H9 (cell line): ENCODE results near the gene ALDH2. TPM values are rescaled to one million over a fixed set of nuclear protein-coding genes. Genes with fewer than 3 reads are reported as not detected.

Experiments used
- DNase-seq: peaks from one replicate; pipeline ENCODE4 v3.0.0-alpha.2; 2017
- H2AFZ ChIP-seq: one replicate; pipeline ENCODE4 v1.6.1; 2013; ENCODE audit warnings: mild to moderate bottlenecking, low read length, control low read depth, moderate library complexity
- H2AK5ac ChIP-seq: 2 replicates; pipeline ENCODE4 v1.6.1; 2013; ENCODE audit warnings: low read length, control low read depth, mixed read lengths; ENCODE audit not compliant: insufficient read length
- H2BK120ac ChIP-seq: one replicate; pipeline ENCODE4 v1.6.1; 2013; ENCODE audit warnings: low read depth, mild to moderate bottlenecking, low read length, control low read depth, inconsistent platforms; ENCODE audit not compliant: poor library complexity, severe bottlenecking
- H2BK12ac ChIP-seq: 2 replicates; pipeline ENCODE4 v1.6.1; 2013; ENCODE audit warnings: low read length, control low read depth, mixed read lengths, low read depth; ENCODE audit not compliant: insufficient read length
- H2BK15ac ChIP-seq: 2 replicates; pipeline ENCODE4 v1.6.1; 2013; ENCODE audit warnings: low read depth, low read length, control low read depth
- H2BK20ac ChIP-seq: one replicate; pipeline ENCODE4 v1.6.1; 2013; ENCODE audit warnings: low read depth, mild to moderate bottlenecking, low read length, control low read depth, inconsistent platforms; ENCODE audit not compliant: poor library complexity, severe bottlenecking
- H2BK5ac ChIP-seq: 2 replicates; pipeline ENCODE4 v1.6.1; 2013; ENCODE audit warnings: low read length, control low read depth, mixed read lengths; ENCODE audit not compliant: insufficient read length
- H3K14ac ChIP-seq: 2 replicates; pipeline ENCODE4 v1.6.1; 2013; ENCODE audit warnings: low read length, control low read depth; ENCODE audit not compliant: insufficient read depth
- H3K18ac ChIP-seq: 2 replicates; pipeline ENCODE4 v1.6.1; 2013; ENCODE audit warnings: low read depth, mild to moderate bottlenecking, mixed read lengths, low read length, control low read depth; ENCODE audit not compliant: insufficient read length
- H3K23ac ChIP-seq: 2 replicates; pipeline ENCODE4 v1.6.1; 2013; ENCODE audit warnings: low read length, control low read depth, mixed read lengths, low read depth; ENCODE audit not compliant: insufficient read length
- H3K23me2 ChIP-seq: 2 replicates; pipeline ENCODE4 v1.6.1; 2013; ENCODE audit warnings: low read depth, mild to moderate bottlenecking, mixed read lengths, low read length, control low read depth; ENCODE audit not compliant: insufficient read length, poor library complexity, severe bottlenecking
- H3K27ac ChIP-seq: 2 replicates; pipeline ENCODE4 v1.5.1; 2013; ENCODE audit warnings: low read length, control low read depth, mixed read lengths, low read depth; ENCODE audit not compliant: insufficient read length
- H3K27me3 ChIP-seq: 2 replicates; pipeline ENCODE4 v1.6.1; 2013; ENCODE audit warnings: low read length, control low read depth, inconsistent platforms; ENCODE audit not compliant: insufficient read depth
- H3K4ac ChIP-seq: 2 replicates; pipeline ENCODE4 v1.6.1; 2013; ENCODE audit warnings: low read depth, mild to moderate bottlenecking, control low read depth, inconsistent platforms, low read length, moderate library complexity
- H3K4me1 ChIP-seq: 2 replicates; pipeline ENCODE4 v1.6.1; 2013; ENCODE audit warnings: low read length, control low read depth, inconsistent platforms; ENCODE audit not compliant: insufficient read depth
- H3K4me2 ChIP-seq: 2 replicates; pipeline ENCODE4 v1.6.1; 2013; ENCODE audit warnings: low read length, control low read depth, mixed read lengths; ENCODE audit not compliant: insufficient read length, insufficient read depth
- H3K56ac ChIP-seq: 2 replicates; pipeline ENCODE4 v1.6.1; 2013; ENCODE audit warnings: low read depth, mild to moderate bottlenecking, mixed read lengths, low read length, control low read depth; ENCODE audit not compliant: insufficient read length
- H3K79me1 ChIP-seq: 2 replicates; pipeline ENCODE4 v1.6.1; 2013; ENCODE audit warnings: low read depth, mild to moderate bottlenecking, moderate library complexity, low read length, control low read depth, inconsistent platforms; ENCODE audit not compliant: insufficient read depth, poor library complexity, severe bottlenecking
- H3K79me2 ChIP-seq: 2 replicates; pipeline ENCODE4 v1.6.1; 2013; ENCODE audit warnings: low read length, control low read depth, inconsistent platforms; ENCODE audit not compliant: insufficient read depth
- H3K9ac ChIP-seq: 2 replicates; pipeline ENCODE4 v1.6.1; 2013; ENCODE audit warnings: low read length, control low read depth, mixed read lengths; ENCODE audit not compliant: insufficient read length; ENCODE audit errors: extremely low read depth
- H3K9me3 ChIP-seq: one replicate; pipeline ENCODE4 v1.6.1; 2013; ENCODE audit warnings: low read depth, low read length, inconsistent platforms; ENCODE audit not compliant: control insufficient read depth
- H3T11ph ChIP-seq: one replicate; pipeline ENCODE4 v1.6.1; 2013; ENCODE audit warnings: mild to moderate bottlenecking, low read length, control low read depth, inconsistent platforms
- H4K20me1 ChIP-seq: one replicate; pipeline ENCODE4 v1.6.1; 2013; ENCODE audit not compliant: control insufficient read depth, insufficient read length, insufficient read depth
- H4K5ac ChIP-seq: 2 replicates; pipeline ENCODE4 v1.6.1; 2013; ENCODE audit warnings: low read depth, mild to moderate bottlenecking, mixed read lengths, low read length, control low read depth; ENCODE audit not compliant: insufficient read length
- H4K8ac ChIP-seq: replicated peaks from 2 replicates; pipeline ENCODE4 v1.6.1; 2013; ENCODE audit warnings: low read length, control low read depth, mixed read lengths, low read depth; ENCODE audit not compliant: insufficient read length
- H4K91ac ChIP-seq: 2 replicates; pipeline ENCODE4 v1.6.1; 2013; ENCODE audit warnings: low read depth, mild to moderate bottlenecking, moderate library complexity, mixed read lengths, low read length, control low read depth; ENCODE audit not compliant: insufficient read length
- H3K27ac Mint-ChIP-seq, 3 experiments: 2 replicates in 2 of 3; 3 replicates in 1 of 3; pipeline ENCODE4 v1.8.0; 2020 to 2021; ENCODE audit warnings: mixed read lengths in 3 of 3, mild to moderate bottlenecking in 1 of 3, moderate library complexity in 1 of 3
- H3K27me3 Mint-ChIP-seq: 2 replicates; pipeline ENCODE4 v1.8.0; 2021; ENCODE audit warnings: low read depth, mild to moderate bottlenecking, moderate library complexity, mixed read lengths
- H3K36me3 Mint-ChIP-seq, 3 experiments: 2 replicates in 2 of 3; 3 replicates in 1 of 3; pipeline ENCODE4 v1.8.0; 2020 to 2021; ENCODE audit warnings: low read depth in 3 of 3, mixed read lengths in 3 of 3; ENCODE audit not compliant: insufficient read depth in 1 of 3
- H3K4me1 Mint-ChIP-seq, 2 experiments: 2 replicates each; pipeline ENCODE4 v1.8.0; 2020; ENCODE audit warnings: mixed read lengths in 2 of 2
- H3K4me3 Mint-ChIP-seq, 2 experiments: 2 replicates in 1 of 2; 3 replicates in 1 of 2; pipeline ENCODE4 v1.8.0; 2020 to 2021; ENCODE audit warnings: mild to moderate bottlenecking in 2 of 2, mixed read lengths in 2 of 2, moderate library complexity in 1 of 2
- H3K9me3 Mint-ChIP-seq, 2 experiments: 2 replicates in 1 of 2; 3 replicates in 1 of 2; pipeline ENCODE4 v1.8.0; 2020; ENCODE audit warnings: mild to moderate bottlenecking in 2 of 2, mixed read lengths in 2 of 2, moderate library complexity in 1 of 2
- WGBS: extraction: QIAGEN DNeasy Blood & Tissue Kit; methylation state at CpG from one replicate; pipeline ENCODE4 v1.1.7; 2013; ENCODE audit warnings: missing lambda C conversion rate, low lambda C conversion rate, mixed read lengths; ENCODE audit not compliant: insufficient read length; ENCODE audit errors: extremely low coverage; 5-methylcytosine and 5-hydroxymethylcytosine counted together
- total RNA-seq: library from RNA; stranded (reverse); gene quantifications from 2 replicates; pipeline ENCODE4 v1.2.1, GENCODE V29; 2021
- TF ChIP-seq, protein P1 (sequence below): fragments of 200-600 bp; sonication (generic); conservative IDR thresholded peaks from 3 replicates; pipeline ENCODE4 v1.8.0; 2021; ENCODE audit warnings: antibody characterized with exemption, mild to moderate bottlenecking

The ALDH2 gene
- total RNA-seq, 1 experiment from 2014 or later, result 44.0 TPM

DNA sequence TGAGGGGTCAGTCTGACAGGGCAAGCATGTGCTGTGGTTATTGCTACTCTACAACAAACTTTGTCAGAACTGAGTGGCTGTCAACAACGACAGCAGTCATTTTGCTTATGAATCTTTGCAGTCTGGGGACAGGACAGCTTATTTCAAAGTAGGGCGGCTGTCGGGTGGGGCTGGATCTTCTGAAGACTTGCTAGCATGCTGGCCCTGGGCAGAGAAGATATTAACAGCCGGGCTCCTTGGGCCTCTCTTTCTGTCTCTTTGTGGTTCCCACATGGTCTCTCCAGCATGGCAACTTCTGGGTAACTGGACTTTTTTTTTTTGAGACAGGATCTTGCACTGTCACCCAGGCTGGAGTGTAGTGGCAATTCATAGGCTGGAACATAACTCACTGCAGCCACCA is 33.9 kb upstream of the ALDH2 start:
- Mint-ChIP-seq H3K4me1 (peaks cover 3 to 4% of the 10 kb centered on the region in 2 experiments; a peak in 2 of 4 replicates), H3K36me3 (peaks cover 12 to 52% (median 42%) of the 10 kb centered on the region in 3 experiments), H3K9me3 (no peaks in the 10 kb centered on the region), H3K27me3 (no peaks in the 10 kb centered on the region), H3K27ac (no peak overlapping the region), H3K4me3 (no peak overlapping the region)
- Histone ChIP-seq H4K91ac (no peak overlapping the region), H3K9ac (no peak overlapping the region), H3K79me2 (no peaks in the 10 kb centered on the region), H2BK20ac (no peak overlapping the region), H2AK5ac (no peak overlapping the region), H2BK12ac (no peak overlapping the region), H3K56ac (no peak overlapping the region), H3K18ac (no peak overlapping the region), H3K4me1 (no peaks in the 10 kb centered on the region), H4K8ac (no peak overlapping the region), H2AFZ (no peak overlapping the region), H3K4ac (no peak overlapping the region), H3K14ac (no peak overlapping the region), H3T11ph (no peak overlapping the region), H2BK120ac (no peak overlapping the region), H4K5ac (no peak overlapping the region), H3K4me2 (no peak overlapping the region), H2BK5ac (no peak overlapping the region), H3K9me3 (no peaks in the 10 kb centered on the region), H2BK15ac (no peak overlapping the region), H4K20me1 (no peaks in the 10 kb centered on the region), H3K79me1 (no peaks in the 10 kb centered on the region), H3K27me3 (no peaks in the 10 kb centered on the region), H3K27ac (no peak overlapping the region), H3K23ac (no peak overlapping the region), H3K23me2 (no peaks in the 10 kb centered on the region)
- TF ChIP-seq, protein P1, sequence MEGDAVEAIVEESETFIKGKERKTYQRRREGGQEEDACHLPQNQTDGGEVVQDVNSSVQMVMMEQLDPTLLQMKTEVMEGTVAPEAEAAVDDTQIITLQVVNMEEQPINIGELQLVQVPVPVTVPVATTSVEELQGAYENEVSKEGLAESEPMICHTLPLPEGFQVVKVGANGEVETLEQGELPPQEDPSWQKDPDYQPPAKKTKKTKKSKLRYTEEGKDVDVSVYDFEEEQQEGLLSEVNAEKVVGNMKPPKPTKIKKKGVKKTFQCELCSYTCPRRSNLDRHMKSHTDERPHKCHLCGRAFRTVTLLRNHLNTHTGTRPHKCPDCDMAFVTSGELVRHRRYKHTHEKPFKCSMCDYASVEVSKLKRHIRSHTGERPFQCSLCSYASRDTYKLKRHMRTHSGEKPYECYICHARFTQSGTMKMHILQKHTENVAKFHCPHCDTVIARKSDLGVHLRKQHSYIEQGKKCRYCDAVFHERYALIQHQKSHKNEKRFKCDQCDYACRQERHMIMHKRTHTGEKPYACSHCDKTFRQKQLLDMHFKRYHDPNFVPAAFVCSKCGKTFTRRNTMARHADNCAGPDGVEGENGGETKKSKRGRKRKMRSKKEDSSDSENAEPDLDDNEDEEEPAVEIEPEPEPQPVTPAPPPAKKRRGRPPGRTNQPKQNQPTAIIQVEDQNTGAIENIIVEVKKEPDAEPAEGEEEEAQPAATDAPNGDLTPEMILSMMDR, result no peak
- DNase-seq, result no peak
- WGBS, result no CpG with 5 or more reads among the region's 4 CpGs
